GM18508 (cell line): ENCODE results near the gene BLOC1S4.

ENCODE experiments used
- ATAC-seq: cut with Tn5 transposase; IDR thresholded peaks from one replicate; pipeline ENCODE4 v1.9.1; 2021; ENCODE audit warnings: moderate number of reproducible peaks; ENCODE audit not compliant: insufficient read depth, unreplicated experiment

Gene BLOC1S4

DNA sequence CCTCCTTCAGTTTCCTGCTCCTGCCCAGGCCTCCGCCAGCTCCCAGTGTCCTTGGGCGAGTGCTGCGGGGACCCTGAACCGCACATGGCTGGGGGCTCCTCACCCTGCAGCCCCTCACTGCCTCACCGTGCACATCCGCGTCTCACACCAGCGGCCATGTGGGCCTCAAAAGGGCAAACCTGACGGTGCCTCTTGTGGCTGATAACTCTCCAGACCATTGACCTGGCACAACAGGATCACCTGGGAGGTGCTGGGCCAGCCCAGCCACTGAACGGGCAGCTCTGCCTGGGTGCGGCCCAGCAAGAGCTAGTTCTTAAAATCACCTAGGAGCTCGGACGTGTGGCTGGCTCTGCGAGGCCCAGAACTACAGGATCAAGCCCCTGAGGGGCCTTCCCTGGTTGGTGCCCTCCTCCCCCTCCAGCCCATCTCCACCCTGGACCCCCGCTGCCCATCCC is 26.4 kb upstream of the BLOC1S4 start:
- no peak for ATAC-seq

DNA sequence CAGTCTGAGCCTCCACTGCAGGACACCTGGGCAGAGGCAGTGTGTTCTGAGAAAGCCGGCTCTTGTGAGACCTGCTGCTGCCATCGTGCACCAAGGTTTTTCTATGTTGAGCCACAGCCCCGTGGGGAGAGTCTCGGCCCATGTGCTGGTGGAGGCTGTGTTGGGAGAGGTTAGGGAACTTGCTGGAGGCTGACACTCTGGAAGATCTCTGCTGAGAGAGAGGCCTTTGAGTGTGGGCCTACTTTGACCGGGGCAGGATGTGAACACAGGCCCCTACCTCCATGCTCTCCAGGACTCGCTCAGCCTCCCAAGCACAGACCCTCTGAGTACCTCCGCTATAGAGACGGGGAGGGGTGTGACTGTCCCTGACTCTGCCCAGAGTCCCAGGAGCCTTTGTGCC is 23.6 kb upstream of the BLOC1S4 start:
- ATAC-seq, result no peak

DNA sequence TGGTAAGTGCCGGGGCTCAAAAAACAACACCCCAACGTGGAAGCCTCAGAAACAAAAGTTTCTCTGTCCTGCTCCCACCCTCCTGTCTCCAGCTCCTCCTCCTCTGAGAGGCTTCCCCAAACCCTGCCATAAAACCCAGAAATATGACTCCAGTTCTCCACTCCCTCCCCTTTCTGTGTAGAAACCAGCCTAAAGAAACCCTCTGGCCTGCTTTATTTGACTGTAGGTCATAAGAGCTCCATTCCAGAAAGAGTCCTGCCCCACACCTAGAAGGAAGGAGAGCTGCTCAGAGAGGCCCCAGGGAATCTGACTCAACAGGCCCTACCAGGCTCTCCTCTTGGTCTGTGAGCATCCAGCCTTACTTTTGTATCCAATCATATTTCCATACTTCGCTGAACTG is 23.2 kb upstream of the BLOC1S4 start:
- ATAC-seq, result no peak

DNA sequence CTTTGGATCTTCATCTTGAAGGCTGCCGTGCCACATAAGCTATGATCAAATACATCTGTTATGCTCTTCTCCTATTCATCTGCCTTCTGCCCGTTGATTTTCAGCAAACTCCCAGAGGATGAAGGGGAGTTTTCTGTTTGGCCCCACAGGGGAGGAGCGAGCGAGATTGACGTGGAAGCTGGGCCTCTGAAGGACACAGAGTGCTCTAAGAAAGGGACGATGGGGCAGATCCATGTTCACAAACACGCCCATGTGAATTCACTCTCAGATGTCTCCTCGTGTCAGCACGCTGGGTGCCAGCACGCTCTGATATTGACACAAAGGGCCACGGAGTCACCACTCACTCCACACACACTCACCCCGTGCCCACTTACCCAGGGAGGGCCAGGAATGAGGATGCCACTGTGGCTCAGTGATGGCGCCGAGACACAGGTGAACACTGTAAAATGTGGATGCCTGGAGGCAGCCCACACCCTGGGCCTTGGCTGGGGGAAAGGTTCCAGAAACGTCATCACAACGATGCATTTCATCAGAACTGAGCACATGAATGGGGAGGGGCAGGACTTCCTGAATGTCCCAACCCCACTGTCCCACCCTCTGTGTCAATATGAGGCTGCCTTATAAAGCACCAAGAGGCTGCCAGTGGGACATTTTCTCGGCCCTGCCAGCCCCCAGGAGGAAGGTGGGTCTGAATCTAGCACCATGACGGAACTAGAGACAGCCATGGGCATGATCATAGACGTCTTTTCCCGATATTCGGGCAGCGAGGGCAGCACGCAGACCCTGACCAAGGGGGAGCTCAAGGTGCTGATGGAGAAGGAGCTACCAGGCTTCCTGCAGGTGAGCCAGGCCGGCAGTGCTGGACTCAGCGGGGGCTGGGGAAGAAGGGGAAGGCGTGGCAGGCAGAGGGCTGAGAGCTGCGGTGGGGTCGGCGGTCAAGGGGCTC is 22.5 kb upstream of the BLOC1S4 start, which contains the start of gene S100P:
Gene S100P (plus strand): TSS at position 648 of the 946 bp plus-strand sequence. CDS start 55 bp downstream, at position 703.
- no peak for ATAC-seq

DNA sequence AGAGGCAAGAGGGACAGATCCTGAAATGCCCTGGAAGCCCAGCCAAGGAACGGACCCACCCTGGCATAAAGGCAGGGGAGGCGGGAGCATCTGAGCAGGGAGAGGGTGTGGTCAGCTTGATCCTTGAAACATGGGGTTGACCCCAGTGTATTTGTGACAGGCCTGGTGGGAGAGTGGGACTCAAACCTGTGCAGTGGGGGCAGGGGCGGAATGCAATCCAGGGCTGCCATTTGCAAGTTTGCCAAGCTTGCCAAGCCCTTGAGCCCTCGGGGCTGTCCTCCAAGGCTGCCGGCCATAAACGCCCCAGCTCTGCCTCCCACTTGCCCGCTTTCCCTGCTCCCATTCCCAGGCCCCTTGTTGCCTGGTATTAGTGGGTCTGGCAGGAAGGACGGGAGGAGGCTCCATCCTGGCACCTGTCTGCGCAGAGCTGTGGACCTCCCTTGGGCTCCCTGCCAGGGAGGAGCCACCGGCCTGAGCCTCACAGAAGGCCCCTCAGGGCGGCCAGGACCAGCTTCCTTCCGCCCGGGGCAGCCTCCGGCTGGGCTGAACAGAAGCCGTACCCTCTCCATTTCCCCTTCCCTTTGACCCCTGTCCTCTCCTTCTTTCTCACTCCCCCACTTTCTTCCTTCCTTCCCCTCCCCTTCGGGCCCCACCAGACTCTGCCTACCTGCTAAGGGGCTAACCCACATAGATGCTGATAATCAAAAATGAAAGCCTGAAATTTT is 21.6 kb upstream of the BLOC1S4 start:
- ATAC-seq, result no peak

DNA sequence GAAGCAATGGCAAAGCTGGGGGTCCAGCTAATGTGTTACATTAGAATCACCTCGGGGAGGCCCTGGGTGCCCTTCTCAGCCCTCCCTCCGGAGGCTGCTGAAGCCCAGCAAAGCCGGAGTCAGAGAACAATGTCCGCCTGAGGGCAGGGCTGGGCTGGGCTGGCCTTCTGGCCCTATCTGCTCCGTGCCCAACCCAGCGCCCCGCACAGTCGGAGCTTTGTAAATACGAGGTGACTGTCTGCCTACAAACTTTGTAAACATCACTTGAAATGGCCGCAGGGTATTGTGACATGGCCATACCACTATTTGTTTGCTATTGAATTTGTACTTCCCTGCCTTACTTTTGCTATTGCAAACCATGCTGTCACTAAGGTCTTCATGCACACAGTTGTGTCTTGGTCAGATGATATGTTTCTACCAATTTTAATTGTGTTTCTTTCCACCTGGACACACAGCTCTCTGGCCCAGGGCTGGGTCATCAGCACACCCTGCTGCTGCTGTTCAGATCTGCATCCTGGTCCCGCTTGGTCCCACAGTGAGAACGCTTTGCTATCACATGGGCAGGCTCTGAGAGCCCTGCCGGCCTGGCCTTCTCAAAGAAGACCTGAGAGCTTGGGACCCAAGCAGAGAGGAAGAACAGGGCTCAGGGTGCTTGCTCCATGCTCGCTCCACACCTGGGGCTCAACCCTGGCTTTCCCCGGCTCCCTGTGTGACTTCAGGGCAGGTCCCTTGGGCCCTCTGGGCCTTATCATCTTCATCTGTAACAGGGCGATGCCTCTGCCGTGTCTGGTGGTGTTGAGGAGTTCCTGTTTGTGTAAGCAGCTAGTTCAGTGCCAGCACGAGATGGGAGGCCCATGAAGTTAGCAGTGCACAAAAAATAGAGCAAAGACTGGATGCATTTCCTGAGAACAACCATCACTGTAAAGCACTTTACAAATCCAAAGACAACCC is 20.0 kb upstream of the BLOC1S4 start:
- no peak for ATAC-seq

DNA sequence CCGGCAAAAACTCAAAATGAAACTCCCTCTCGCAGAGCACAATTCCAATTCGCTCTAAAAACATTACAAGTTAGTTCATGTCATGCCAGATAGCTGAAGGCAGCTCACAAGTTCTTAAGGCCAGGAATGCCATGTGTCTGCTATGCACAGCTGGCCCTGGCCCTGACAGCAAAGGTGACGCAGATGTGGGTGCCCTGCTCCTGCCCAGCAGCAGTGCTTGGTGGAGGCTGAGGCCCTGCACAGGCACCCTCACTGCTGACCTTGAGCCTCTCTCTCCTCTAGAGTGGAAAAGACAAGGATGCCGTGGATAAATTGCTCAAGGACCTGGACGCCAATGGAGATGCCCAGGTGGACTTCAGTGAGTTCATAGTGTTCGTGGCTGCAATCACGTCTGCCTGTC is 19.4 kb upstream of the BLOC1S4 start:
- ATAC-seq, result no peak

DNA sequence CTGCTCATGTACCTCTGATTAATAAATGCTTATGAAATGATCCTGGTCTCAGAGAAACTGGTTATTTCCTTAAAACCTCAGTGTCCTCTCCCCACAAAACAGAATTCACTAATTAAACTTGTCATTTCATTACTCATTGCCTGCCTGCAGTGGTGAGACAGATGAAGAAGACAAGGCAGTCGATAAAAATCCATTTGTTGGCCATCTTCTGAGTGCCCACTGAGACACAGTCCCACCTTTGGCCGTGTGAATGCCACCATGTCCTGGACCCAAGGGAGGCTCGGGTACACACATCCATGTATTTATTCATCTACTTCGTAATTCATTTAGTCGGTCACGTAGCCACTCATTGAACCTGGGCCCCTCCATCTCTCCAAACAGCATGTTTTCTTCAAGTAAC is 18.8 kb upstream of the BLOC1S4 start:
- no peak for ATAC-seq

DNA sequence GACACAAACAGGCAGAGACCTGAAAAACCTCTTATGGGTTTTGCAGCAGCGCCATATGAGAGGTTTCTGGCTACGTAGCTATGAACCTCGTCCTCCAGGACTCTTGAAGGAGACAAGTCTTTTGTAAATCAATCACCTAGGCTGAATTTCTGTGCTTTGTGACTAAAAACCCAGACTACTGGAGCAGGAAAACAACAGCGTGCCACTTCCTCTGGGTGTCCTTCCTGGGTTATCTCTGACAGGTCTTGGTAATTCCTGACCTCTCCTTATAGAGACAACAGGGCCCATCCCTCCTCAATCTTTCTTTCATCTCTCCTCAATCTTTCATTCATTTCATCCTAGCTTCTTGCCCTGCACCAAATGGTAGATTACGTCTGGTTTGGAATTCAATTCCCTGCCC is 16.6 kb upstream of the BLOC1S4 start:
- ATAC-seq, result no peak

DNA sequence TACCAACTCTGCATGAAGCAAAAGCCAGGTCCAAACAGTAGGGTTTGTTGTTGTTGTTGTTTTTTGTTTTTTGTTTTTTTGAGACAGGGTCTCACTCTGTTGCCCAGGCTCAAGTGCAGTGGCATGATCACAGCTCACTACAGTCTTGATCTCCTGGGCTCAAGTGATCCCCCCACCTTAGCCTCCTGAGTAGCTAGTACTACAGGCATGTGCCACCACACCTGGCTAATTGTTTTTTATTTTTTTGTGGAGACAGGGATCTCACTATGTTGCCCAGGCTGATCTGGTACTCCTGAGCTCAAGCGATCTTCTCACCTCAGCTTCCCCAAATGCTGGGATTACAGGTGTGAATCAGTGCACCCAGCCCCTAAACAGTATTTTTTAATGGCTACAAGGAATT is 16.1 kb upstream of the BLOC1S4 start:
- no peak for ATAC-seq

DNA sequence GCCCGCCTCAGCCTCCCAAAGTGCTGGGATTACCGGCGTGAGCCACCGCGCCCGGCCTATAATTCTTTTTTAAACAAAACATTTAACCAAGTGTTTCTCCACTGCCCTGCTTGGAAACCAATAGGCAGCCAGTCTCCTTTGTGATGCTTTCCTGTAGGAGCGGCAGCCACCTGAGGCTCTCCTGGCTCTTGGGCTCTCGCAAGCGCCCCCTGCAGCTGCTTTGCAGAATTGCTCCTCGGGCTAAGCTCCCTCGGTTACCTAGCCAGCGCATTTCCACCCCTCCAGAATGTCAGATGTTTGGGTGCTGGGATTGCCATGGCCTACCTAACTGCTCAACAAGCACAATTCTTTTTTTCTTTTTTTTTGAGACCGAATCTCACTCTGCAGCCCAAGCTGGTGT is 14.6 kb upstream of the BLOC1S4 start:
- no peak for ATAC-seq

DNA sequence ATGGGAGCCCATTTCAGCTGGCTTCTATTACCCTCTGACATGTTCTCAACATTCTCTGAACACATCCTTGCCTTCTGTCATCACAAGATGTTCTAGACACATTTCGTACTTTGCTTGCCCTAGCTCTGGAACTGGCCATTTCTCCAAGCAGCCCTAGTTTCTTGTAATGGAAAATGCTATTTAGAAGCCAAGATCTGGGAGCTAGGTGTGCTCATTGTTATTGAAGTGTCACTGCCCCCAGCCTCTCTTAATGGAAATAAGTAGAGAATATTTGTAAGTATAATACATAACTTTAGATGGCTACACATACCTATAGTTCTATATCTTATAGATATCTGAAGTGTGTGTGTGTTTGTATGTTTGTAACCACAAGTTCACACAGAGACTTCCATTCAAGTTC is 13.2 kb upstream of the BLOC1S4 start:
- no peak for ATAC-seq

DNA sequence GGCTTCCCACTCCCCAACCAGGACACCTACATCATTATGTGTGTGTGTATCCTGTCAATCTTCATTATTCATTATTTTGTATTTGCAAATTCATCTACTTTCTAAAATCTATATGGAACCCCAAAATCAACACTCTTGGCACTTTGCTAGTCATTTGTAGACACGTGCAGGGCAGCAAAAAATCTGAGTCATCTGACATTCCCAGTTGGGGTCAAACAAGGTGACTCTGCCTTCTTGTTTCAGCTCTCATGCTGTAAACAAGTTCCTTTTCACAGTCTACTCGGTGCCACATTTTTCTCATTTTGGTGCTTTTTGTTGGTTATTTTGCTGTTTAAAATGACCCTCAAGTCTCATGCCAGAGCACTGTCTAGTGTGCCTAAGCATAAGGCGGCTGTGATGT is 12.2 kb upstream of the BLOC1S4 start:
- no peak for ATAC-seq

DNA sequence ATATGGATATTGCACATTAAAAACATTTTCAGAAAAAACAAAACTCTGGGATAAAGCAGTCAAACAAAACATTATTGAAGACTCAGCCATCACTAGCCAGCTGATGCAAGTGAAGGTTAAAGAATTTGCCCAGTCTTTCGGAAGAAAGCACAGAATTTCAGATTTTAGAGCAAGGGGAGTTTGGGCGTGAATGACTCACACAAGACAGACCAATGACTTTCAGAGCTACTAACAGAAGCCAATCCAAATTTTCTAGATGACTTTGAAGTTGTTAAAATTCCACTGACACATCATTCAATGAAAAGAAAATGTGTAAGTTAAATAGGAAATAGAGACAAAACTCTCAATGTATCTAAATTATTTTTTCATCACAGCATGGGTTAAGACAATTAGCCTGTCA is 10.3 kb upstream of the BLOC1S4 start:
- ATAC-seq, result no peak

DNA sequence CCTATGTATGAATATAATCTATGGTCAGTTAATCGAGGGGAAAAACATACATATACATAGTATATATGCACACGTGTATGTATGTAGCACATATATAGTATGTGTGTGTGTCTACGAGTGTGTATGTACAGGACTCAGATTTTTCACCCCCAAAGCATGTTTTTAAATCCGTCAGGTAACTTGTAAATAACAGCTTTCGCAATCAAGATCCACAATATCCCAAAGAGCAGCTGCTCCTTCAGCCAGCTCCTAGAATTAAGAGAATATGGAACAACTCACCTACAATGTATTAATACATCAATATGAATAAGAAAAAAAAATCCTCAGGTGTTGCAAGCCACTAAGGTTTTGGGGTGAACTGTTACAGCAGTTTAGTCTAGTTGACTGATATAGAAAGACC is 9.8 kb upstream of the BLOC1S4 start:
- ATAC-seq, result no peak

DNA sequence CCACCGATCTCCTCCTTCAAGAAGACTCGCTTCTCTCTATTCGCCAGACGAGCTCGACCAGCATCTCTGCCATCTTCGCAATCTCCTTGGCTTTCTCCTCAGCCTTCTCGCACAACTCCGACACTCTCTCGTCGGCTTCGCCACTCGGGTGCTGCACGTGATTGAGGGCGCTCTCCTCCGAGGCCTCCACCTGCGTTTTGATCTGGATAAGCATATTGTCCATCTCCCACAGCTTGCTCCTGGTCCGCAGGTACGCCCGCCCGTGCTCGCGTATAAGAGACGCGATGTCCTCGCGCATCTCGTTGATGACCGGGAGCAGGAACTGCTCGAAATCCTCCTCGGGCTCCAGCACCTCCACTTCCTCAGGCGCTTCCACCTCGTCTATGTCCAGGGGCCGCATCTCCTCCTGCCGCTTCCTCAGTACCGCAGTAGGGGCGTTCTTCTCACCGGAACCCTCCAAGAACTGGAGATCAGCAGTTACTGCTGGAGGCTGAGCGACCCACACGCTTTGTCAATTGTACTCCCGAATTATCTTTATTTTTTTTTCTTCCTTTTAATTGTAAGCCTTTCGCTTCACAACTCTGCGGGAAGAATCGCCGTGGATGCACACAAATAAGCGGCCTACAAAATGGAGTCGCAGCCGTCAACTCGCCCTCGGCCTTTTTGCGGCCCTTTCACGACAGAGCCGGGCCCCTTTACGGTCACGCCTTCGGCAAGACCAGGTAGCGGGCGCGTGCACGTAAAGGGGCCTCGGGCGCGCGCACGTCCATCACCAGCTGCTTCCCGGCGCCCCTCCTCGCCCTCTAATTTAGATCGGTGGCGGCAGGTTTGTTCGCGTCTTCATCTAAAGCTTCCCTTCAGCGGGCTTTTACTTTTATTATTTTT is 6.5 kb upstream of the BLOC1S4 start, which contains the start of gene MRFAP1L1:
Gene MRFAP1L1 (minus strand): TSS at position 636 of the 885 bp plus-strand sequence. CDS start 236 bp downstream, at position 400.
- no peak for ATAC-seq

DNA sequence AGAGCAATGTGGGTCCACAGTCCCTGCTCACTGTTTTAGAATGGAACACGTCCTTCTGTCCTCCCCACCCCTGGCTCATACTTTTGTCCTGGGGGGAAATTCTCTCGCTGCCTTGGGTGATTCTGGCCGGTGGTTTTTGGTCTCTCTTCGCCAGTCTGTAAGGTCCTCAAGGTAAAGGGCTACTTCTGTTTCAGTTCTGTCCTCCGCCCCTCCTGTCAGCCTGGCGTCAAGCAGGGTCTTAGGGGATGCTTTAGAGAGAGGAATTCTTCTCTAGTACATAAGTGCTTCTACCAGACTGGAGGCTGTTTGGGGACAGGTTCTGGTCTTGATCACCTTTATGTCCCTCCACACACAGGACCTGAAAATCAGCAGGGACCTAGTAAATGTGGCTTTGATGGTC is 5.7 kb upstream of the BLOC1S4 start:
- ATAC-seq, result no peak

DNA sequence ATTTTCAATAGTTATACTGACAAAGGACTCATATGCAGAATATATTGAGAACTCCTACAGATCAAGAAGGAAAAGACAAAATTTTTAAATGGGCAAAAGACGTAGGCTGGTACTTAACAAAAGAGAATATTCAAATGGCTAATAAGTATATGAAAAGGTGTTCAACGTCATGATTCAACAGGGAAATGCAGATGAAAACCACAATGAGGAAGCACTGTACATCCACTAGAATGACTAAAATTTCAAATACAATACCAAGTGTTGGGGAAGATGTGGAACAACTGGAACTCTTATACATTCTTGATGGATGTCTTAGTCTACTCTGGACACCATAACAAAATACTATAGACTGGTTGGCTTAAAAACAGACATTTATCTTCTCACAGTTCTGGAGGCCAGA is 5.0 kb upstream of the BLOC1S4 start:
- ATAC-seq, result no peak

DNA sequence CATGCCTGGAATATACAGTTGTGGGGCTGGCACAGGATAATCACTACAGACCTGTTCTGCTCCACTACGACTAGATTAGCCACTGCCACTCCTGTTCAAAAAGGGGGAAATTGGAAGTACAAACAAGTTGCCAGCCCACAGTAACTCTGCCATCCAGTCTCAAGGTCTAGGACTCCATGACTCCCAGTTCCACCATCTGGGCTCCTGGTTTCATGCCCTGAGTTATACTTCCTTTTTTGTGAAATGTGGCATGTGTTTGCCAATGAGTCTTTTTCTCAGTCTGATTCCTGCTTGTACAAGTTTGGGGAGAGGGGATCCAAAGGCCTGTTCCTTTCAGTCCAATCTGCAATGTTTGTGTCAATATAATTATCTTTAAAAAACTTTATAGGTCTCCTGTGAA is 1.0 kb upstream of the BLOC1S4 start:
- ATAC-seq, result no peak
